ENCODE data around the gene FIBP.

Gene FIBP

DNA sequence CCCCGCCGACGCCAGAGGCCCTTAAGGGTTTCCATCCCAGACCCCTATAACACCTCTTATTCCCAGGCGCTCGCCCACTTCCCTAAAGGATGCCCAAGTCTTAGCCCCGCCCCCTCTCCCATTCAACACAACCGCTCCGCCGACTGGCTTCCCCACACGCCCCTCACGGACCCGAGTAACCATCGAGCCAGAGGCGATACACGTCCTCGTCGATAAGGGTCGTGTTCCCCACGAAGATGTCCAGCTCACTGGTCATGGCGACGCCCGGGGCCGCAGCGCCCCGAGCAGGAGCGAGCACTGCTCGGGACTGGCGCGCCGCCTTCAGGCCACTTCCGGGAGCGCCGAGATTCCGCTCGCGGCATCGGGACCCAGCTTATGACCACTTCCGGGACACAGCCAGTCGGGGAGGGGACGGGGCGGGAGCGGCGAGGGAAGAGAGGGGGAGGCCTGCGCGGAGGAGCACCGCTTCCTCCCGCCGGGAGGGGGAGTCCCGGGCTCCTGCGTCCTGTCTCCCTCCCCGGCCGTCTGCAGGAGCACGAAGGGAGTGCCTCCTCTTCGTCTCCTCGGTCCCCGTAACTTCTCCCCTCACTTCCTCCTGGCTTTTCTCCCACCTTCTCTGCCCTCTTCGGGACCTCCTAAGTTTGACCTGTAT is at the start of gene FIBP:
Gene FIBP (minus strand): TSS at position 309 of the 652 bp plus-strand sequence. CDS start 53 bp downstream, at position 256.
- TF ChIP-seq EZH2phosphoT487 (IDR thresholded peaks at IDR 0.05; ENCODE audit: borderline replicate concordance), result no peak
- TF ChIP-seq, protein P1, sequence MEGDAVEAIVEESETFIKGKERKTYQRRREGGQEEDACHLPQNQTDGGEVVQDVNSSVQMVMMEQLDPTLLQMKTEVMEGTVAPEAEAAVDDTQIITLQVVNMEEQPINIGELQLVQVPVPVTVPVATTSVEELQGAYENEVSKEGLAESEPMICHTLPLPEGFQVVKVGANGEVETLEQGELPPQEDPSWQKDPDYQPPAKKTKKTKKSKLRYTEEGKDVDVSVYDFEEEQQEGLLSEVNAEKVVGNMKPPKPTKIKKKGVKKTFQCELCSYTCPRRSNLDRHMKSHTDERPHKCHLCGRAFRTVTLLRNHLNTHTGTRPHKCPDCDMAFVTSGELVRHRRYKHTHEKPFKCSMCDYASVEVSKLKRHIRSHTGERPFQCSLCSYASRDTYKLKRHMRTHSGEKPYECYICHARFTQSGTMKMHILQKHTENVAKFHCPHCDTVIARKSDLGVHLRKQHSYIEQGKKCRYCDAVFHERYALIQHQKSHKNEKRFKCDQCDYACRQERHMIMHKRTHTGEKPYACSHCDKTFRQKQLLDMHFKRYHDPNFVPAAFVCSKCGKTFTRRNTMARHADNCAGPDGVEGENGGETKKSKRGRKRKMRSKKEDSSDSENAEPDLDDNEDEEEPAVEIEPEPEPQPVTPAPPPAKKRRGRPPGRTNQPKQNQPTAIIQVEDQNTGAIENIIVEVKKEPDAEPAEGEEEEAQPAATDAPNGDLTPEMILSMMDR (conservative IDR thresholded peaks at IDR 0.05; ENCODE audit: low read length), result peak; percentile 68
- H3K79me2 ChIP-seq (ENCODE audit: insufficient read depth, low read length), result peaks cover 68% of the 10 kb centered on the region
- no peaks in the 10 kb centered on the region for H3K9me2 ChIP-seq (replicated peaks; ENCODE audit: low read depth, low read length)
- H3K9ac ChIP-seq (ENCODE audit: low read depth, low read length, poor library complexity, severe bottlenecking), result peak within 1 kb of the TSS; percentile 82
- H3K4me3 ChIP-seq (ENCODE audit: low read length, poor library complexity, severe bottlenecking), result peak within 1 kb of the TSS; percentile 85
- H3F3A ChIP-seq (ENCODE audit: low read depth), result no peaks in the 10 kb centered on the region; the same call in 1 of the 2 replicates
- H3K27me3 ChIP-seq (ENCODE audit: insufficient read depth, low read length, poor library complexity, severe bottlenecking), result no peaks in the 10 kb centered on the region
- no peaks in the 10 kb centered on the region for H3K9me3 ChIP-seq (ENCODE audit: insufficient read depth, low read depth, low read length)
- H2AFZ ChIP-seq (ENCODE audit: low read length), result peak within 1 kb of the TSS; percentile 90
- peaks cover 65% of the 10 kb centered on the region for H3K4me1 ChIP-seq (ENCODE audit: insufficient read depth, low read length, poor library complexity, severe bottlenecking)
- H4K20me1 ChIP-seq (ENCODE audit: insufficient read depth, low read length, poor library complexity, severe bottlenecking), result peaks cover 25% of the 10 kb centered on the region
- H3K36me3 ChIP-seq (ENCODE audit: insufficient read depth, low read length), result peaks cover 11% of the 10 kb centered on the region; the same call in 1 of the 2 replicates
- H3K4me2 ChIP-seq (ENCODE audit: low read depth, low read length, poor library complexity, severe bottlenecking), result peak within 1 kb of the TSS; percentile 92

DNA sequence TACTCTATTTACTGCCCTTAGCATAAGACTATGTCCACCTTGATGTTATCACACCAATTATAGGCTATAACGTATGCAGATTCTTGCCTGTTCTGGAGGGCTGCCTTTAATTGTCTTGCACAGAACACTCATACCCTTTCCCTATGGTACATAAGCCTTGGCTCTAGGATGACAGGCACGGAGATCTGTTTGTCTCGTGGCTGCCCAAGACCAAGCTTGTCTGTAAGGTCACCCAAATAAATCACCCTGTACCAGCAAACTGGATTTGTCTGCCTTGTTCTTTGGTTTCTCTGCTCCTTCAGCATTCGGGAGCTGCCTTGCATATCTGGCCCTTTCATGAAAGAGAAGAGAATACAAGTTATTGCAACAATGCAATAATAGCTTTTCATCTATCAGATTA is 49.5 kb upstream of the FIBP start:
- Histone ChIP-seq H3K36me3 (ENCODE audit: insufficient read depth, low read length) (no peaks in the 10 kb centered on the region), H4K20me1 (ENCODE audit: insufficient read depth, low read length, poor library complexity, severe bottlenecking) (no peaks in the 10 kb centered on the region), H3K9me3 (ENCODE audit: insufficient read depth, low read depth, low read length) (no peaks in the 10 kb centered on the region), H2AFZ (ENCODE audit: low read length) (no peak overlapping the region), H3F3A (ENCODE audit: low read depth) (no peaks in the 10 kb centered on the region), H3K4me2 (ENCODE audit: low read depth, low read length, poor library complexity, severe bottlenecking) (no peak overlapping the region), H3K9me2 (replicated peaks; ENCODE audit: low read depth, low read length) (no peaks in the 10 kb centered on the region), H3K79me2 (ENCODE audit: insufficient read depth, low read length) (no peaks in the 10 kb centered on the region), H3K27me3 (ENCODE audit: insufficient read depth, low read length, poor library complexity, severe bottlenecking) (no peaks in the 10 kb centered on the region), H3K4me3 (ENCODE audit: low read length, poor library complexity, severe bottlenecking) (no peak overlapping the region), H3K9ac (ENCODE audit: low read depth, low read length, poor library complexity, severe bottlenecking) (no peak overlapping the region), H3K4me1 (ENCODE audit: insufficient read depth, low read length, poor library complexity, severe bottlenecking) (no peaks in the 10 kb centered on the region)
- TF ChIP-seq EZH2phosphoT487 (IDR thresholded peaks at IDR 0.05; ENCODE audit: borderline replicate concordance), result no peak
- TF ChIP-seq, protein P1 (conservative IDR thresholded peaks at IDR 0.05; ENCODE audit: low read length), result no peak

DNA sequence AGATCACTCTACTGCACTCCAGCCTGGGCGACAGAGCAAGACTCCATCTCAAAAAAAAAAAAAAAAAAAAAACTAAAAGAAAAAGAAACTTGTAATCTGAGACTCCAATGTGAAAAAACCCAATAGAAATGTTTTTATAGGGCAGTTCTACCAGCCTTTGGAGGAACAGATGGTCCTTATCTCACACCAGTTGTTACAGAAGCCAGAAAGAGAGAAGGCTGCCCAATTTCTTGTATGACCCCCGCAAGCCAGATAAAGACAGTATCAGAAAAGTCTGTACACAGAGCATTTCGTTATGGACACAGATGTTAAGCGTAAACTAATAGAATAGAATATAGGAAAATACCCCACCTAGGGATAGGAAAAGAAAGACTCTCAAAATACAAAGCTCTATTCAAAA is 45.7 kb upstream of the FIBP start:
- Histone ChIP-seq H3K9me2 (replicated peaks; ENCODE audit: low read depth, low read length) (no peaks in the 10 kb centered on the region), H3K27me3 (ENCODE audit: insufficient read depth, low read length, poor library complexity, severe bottlenecking) (no peaks in the 10 kb centered on the region), H3K79me2 (ENCODE audit: insufficient read depth, low read length) (no peaks in the 10 kb centered on the region), H3K36me3 (ENCODE audit: insufficient read depth, low read length) (no peaks in the 10 kb centered on the region), H3F3A (ENCODE audit: low read depth) (peaks cover 3% of the 10 kb centered on the region; the same call in 1 of the 2 replicates), H3K9ac (ENCODE audit: low read depth, low read length, poor library complexity, severe bottlenecking) (no peak overlapping the region), H3K4me3 (ENCODE audit: low read length, poor library complexity, severe bottlenecking) (no peak overlapping the region), H3K4me2 (ENCODE audit: low read depth, low read length, poor library complexity, severe bottlenecking) (no peak overlapping the region), H3K4me1 (ENCODE audit: insufficient read depth, low read length, poor library complexity, severe bottlenecking) (peaks cover 12% of the 10 kb centered on the region), H3K9me3 (ENCODE audit: insufficient read depth, low read depth, low read length) (no peaks in the 10 kb centered on the region), H2AFZ (ENCODE audit: low read length) (no peak overlapping the region), H4K20me1 (ENCODE audit: insufficient read depth, low read length, poor library complexity, severe bottlenecking) (no peaks in the 10 kb centered on the region)
- TF ChIP-seq, protein P1 (conservative IDR thresholded peaks at IDR 0.05; ENCODE audit: low read length), result no peak
- no peak for TF ChIP-seq EZH2phosphoT487 (IDR thresholded peaks at IDR 0.05; ENCODE audit: borderline replicate concordance)
